Stimulated activated CD8-positive, alpha-beta memory T cell treated with anti-CD3 and anti-CD28 coated beads, Interleukin-4, amount 100 ng/mL, for 48 hours (primary cell): Measurements from ENCODE around the gene ZNF446.
"Not testable (repeated sequence)": the region's sequence is repeated elsewhere in the genome, so short reads cannot be mapped to it uniquely, and the experiment has no call there.

Experiments
- DNase-seq: peaks from one replicate; pipeline ENCODE4 v3.0.0-alpha.2; 2020

ZNF446 gene

DNA sequence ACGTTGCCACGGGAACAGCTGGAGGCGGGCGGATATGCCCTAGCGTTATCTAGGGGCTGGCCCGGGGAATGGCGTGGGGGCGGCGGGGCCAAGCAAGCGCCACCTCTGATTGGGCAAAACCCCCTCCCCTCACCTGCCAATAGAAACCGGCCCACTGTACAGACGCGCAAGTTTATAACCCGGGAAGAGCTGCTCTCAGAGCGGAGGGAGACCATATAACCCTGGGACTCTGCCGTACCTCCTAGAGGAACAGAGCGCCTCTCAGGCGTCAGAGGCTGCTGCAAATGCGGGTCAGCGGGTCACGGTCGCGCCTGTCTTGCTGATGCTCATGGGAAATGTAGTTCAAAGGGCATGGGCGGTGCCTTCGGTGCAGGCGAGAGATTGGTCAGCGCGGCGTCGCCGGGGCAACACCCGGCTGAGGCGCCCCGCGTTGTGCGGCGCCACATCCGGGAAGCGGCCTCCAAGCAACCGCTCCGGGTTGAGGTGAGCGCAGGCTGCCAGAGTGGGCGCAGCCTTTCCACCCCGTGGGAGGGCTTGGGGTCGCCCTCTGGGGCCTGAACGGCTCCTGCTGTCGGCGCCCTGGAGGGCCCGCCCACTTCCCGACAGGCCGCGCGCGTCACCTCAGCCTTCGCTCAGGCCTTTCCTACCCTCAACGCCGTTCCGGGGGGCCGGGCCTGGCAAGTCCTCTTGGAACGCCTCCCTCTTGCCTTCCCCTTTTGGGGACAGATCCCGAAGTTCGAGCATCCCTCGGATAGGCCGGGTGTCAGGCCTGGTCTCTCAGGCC is at the start of gene ZNF446:
TSS of gene ZNF446 (plus strand) at position 639 of the 784 bp plus-strand sequence. CDS start 867 bp downstream, outside the sequence.
- DNase-seq = peak; percentile 95

DNA sequence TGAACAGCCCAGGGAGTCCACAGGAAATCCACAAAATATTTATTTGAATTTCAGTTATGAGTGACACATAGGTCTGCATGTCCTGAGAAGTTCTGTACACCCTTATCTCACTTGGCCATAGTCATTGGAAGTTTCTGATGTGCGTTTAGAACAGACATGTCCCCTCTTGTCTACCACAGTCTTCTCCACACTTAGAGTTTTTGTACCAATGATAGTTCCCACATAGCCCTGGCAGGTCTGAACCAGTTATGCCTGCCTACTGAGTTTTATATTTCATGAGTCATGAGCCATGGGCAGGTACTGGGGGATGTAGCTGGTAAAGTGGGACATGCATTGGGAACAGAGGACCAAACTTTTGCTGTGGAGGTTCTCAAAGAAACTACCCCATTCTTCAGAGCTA is 47.5 kb upstream of the ZNF446 start:
- no peak for DNase-seq

DNA sequence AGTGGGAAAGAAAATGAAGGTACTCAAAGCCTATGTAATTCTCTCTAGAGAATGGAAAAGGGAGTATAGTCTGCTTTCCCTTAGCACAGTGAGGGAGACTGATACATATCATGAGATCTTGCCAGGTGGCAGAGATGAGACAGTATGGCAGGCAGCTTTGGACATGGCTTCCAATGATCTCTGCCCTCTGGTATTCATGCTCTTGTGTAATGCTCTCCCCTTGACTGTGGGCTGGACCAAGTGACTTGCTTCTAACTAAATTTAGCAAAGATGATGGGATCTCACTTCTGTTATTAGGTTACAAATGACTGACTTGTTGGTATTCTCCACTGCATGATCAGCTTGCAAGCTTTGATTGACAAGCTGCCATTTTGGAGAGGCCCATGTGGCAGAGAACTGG is 46.4 kb upstream of the ZNF446 start:
- no peak for DNase-seq

- no peak for DNase-seq
Measured at GRCh38 chr19:58434217-58434616, 41.9 kb upstream of the ZNF446 start.

DNA sequence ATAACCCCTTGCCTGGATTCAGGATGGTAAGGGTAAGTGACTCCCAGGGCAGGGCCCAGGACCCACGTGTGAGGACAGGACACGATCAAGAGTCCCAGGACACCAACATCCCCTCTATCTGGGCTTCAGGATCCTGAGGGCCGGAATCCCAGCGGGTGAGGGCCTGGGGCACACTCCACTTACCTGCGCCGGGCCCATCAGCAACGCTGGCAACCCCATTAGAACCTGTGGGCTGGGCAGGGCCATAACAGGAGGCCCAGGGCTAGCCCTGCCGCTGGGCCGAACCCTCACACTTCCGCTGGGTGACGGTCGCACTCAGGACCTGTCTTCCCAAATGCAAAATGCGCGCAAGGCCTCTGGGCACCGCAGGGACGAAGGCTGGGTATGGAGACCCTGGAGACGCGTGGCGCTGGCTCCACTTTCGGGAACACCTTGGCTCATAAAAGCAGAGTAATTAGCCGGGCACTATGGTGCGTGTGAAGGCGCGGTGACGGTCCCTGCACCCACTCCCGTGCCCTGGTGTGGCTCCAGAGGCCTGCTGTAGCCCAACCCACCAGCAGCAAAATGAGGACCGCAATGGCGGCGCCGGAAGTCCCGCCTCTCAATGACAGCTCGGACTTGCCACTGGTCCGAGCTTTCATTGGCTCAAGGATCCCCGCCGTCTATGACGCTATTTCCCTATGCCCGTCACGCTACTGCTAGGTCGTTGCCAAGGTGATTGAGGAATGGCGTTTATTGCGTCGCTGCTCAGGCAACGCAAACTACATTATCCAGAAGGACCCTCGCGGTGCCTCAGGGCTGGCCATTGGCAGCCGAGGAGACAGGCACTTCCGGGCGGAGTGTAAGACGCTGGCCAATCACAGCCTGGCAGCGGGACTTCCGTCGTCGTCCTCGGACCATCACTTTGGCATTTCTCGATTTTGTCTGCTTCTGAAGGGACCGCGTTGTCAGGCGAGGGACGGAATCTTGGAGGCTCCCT is 36.3 kb upstream of the ZNF446 start, which contains the start of gene ZNF132:
TSS of gene ZNF132 (minus strand) at position 578 of the 979 bp plus-strand sequence. CDS start at position 246, 332 bp downstream.
- DNase-seq = peak; percentile 94

DNA sequence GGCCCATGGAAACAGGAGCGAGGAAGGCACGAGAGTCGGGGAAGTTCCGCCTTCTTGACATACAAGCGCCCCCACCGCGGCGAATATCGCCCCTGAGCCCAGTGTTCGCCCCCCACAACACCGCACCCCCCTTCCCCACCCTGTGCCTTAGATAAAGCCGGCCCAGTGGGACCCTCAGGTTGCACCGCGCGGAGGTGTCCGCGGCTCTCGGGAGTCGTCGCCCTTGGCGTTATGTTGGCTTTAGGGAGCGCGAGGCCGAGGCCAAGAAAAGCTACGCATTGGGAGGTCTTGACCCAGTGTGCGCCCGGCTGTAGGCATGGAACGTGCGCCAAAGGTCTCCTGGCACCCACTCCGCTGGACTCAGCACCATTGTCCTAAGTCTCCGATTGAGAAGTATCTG is 35.6 kb upstream of the ZNF446 start:
- no peak for DNase-seq

GRCh38 chr19:58442986-58443385 is 33.2 kb upstream of the ZNF446 start:
- not testable (repeated sequence) for DNase-seq

GRCh38 chr19:58448860-58449259 is 27.3 kb upstream of the ZNF446 start:
- not testable (repeated sequence) for DNase-seq

DNA sequence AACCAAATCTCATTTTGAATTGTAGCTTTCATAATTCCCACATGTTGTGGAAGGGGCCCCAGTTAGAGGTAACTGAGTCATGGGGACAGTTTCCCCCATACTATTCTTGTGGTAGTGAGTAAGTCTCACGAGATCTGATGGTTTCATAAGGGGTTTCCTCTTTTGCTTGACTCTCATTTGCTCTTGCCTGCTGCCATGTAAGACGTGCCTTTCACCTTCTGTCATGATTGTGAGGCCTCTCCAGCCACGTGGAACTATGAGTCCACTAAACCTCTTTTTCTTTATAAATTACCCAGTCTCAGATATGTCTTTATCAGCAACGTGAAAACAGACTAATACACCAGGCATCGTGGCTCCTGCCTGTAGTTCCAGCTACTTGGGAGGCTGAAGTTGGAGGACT is 26.2 kb upstream of the ZNF446 start:
- not testable (repeated sequence) for DNase-seq

GRCh38 chr19:58450856-58451357 is 25.2 kb upstream of the ZNF446 start:
- DNase-seq = no peak

DNA sequence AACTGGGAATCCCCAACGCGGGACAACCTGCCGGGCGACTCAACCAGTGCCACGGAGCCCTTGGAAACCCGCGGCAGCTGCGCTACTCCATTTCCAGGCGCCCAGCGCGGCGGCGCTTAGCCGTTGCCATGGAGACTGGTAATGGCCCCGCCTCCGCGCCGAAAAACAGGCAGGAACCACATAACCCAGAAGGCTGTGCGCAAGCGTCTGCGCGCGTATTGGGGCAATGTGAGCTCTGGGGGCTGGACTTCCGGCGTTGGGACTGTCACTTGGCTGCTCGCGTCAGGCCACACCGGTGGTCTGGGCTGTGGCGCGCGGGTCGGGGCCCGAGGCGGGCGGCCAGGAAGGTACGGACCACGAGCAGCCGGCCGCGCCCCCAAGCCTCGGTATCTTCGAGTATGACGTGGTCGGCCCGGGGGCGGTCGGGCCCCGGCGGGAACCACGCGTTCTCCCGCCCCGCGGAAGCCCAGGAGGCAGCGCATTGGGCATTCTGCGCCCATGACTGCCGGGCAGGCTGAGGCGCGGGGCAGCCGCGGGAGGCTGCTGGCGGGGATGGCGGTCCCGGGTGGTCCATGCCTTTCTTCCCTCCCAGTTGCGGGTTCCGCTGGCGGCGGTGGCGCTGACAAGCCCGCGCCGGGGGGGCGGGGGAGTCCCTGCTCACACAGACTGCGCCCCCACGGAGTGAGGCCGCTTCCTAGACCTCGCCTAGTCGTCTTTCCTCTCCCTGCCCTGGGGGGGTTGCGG is 24.6 kb upstream of the ZNF446 start, which contains the start of gene ZNF324B:
TSS of gene ZNF324B (plus strand) at position 265 of the 744 bp plus-strand sequence. CDS start 2,080 bp downstream, outside the sequence.
- peak; percentile 97 for DNase-seq

DNA sequence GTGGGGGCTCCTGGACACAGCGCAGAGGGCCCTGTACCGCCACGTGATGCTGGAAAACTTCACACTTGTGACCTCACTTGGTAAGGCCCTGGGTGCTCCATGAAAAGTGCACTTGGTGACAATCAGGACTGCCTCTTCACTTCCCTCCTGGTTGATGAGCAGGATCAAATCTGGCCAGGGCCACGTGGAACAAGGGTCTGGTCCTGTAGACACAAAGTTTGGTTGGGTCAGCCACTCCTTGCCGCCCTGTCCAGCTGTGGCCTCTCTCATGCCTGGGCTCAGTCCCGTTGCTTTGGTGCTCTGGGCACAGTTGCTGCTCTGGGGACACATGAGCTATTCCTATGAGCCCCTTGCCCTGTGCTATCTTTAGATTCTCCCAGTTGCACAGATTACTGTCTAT is 22.4 kb upstream of the ZNF446 start:
- DNase-seq = no peak

- DNase-seq = no peak
Measured at GRCh38 chr19:58455306-58455705, 20.8 kb upstream of the ZNF446 start.

DNA sequence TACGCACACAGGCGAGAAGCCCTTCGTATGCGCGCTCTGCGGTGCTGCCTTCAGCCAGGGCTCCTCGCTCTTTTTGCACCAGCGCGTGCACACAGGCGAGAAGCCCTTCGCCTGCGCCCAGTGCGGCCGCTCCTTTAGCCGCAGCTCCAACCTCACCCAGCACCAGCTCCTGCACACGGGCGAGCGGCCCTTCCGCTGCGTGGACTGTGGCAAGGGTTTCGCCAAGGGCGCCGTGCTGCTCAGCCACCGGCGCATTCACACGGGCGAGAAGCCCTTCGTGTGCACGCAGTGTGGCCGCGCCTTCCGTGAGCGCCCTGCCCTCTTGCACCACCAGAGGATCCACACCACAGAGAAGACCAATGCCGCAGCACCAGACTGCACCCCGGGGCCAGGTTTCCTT is 20.0 kb upstream of the ZNF446 start:
- no peak for DNase-seq

- no peak for DNase-seq
Measured at GRCh38 chr19:58460039-58460438, 16.1 kb upstream of the ZNF446 start.

- DNase-seq = no peak
Measured at GRCh38 chr19:58466089-58466759, 9.9 kb upstream of the ZNF446 start.

DNA sequence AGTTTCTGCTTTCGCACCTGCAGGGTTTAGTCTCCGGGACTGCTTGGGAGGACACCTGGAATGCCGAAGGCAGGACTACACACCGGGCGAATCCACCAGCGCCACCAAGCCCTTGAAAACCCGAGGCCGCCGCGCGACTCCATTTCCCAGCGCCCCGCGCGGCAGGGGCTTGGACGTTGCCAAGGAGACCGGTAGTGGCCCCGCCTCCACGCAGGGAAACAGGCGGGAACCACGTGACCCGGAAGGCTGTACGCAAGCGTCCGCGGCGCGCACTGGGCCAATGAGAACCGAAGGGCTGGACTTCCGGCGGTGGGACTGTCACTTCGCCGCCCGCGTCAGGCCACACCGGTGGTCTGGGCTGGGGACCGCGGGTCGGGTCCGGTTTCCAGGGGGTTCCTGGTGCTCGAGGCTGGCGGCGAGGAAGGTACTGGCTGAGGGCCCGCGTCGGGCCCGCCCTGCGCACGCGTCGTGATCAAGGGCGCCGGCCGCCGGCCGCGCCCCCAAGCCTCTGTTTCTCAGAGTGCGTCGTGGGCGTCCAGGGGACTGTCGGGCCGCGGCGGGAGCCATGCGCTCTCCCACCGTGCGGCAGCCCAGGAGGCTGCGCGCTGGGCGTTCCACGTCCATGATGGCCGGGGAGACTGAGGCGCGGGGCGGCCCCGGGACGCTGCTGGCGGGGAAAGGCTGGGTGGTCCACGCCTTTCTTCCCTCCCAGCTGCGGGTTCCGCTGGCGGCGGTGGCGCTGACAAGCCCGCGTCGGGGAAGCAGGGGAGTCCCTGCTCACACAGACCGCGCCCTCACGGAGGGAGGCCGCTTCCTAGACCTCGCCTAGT is 9.2 kb upstream of the ZNF446 start, which contains the start of gene ZNF324:
TSS of gene ZNF324 (plus strand) at position 321 of the 830 bp plus-strand sequence. CDS start 2,106 bp downstream, outside the sequence.
- DNase-seq = peak; percentile 99

DNA sequence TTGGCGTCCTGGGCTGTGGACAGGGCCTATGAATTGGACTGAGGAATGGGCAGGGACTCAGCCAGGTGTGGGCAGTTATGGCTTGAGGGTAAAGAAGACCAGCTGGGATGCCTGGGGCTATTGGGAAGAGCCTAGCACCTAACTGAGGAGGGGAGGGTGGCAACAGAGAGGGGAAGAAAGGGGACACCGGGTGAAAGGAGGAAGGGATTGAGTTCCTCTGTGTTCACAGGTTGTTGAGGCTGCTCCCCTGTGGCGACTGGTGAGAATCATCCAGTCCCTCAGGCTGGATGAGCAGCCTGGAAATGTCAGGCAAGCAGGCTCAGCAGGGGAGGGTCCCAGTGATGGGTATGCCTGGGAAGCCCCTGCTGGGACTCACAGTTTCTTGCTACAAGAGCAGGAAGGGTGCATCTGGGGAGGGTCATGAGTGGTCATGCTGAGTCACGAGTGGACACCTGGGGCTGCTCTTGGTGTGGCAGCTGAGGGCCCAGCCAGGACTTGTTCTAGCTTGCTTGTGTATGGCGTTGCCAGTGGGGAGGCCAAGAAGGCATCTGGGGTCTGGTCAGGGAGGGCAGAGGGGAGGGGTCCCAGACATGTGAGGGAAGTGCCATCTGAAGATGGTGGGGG is 7.8 kb upstream of the ZNF446 start:
- DNase-seq = no peak

DNA sequence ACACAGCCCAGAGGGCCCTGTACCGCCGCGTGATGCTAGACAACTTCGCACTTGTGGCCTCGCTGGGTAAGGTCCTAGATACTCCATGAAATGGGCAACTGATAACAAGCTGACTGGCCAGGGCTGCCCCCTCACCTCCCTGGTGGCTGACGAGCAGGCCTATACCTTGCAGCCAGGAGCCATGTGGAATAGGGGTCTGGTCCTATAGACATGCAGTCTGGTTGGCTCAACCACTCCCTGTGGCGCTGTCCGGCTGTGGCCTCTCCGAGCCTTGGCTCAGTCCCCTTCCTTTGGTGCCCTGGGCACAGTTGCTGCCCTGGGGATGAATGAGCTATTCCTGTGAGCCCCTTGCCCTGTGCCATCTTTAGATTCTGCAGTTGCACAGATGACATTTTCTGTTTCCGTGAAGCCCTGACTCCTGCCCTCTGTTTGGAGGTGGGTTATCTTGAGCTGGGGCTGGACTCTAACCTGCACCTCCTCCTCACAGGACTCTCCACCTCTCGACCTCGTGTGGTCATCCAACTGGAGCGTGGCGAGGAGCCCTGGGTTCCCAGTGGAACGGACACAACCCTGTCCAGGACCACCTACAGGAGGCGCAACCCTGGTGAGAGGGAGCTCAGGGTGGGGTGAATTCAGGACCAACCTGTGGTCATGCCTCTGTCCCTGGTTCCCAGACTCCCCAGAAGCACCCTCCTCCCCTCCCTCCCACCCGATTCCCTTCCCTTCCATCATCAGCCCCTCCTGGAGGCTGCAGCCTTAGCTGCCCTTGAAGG is 6.7 kb upstream of the ZNF446 start:
- no peak for DNase-seq
